HG03469 (cell line): ENCODE results near the gene PPP1R12B.
"Not testable (repeated sequence)": the region's sequence is repeated elsewhere in the genome, so short reads cannot be mapped to it uniquely, and the experiment has no call there.

Source experiments
- ATAC-seq: cut with Tn5 transposase; IDR thresholded peaks from one replicate; pipeline ENCODE4 v1.9.1; 2021; ENCODE audit warnings: mild to moderate bottlenecking, moderate library complexity, moderate number of reproducible peaks; ENCODE audit not compliant: unreplicated experiment

PPP1R12B gene

DNA sequence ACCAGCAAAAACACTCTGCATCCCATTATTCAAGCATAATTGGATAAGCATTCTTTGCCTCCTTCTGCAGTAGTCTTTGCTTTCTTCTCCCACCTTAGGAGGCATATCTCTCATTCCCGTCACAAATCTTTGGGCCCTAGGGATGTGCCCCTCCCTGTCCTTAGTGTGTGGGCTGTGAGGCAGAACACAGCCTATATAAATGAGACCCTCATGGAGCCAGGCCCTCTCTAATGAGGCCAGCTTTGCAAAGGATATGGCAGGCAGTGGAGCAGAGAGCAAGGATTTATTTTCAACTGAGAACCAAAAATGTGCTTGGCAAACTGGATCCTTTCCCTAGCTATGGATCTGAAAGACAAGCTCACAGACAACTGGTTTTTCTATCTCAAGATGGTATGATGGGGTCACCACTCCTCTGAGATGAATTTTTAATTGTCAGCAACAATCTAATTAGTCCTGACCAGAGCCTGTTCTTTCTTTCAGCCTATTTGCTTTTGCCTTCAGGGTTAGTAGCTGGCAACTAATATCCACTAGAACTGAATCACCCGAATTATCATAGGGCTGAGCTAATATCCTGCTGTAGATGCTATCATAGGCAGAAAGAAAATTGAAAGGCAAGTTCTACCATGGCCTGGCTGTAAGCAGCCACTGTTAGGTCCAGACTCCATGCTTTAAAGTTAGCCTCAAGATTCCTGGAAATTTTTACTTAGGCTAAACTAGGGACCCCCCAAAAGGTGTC is 227.6 kb downstream of the PPP1R12B start:
- ATAC-seq: no peak

- no peak for ATAC-seq
These were observed 228.3 kb downstream of the PPP1R12B start for GRCh38 chr1:202576816-202577215.

- no peak for ATAC-seq
These were observed 228.9 kb downstream of the PPP1R12B start for GRCh38 chr1:202577381-202577780.

GRCh38 chr1:202578001-202578504 is 229.6 kb downstream of the PPP1R12B start:
- no peak for ATAC-seq

DNA sequence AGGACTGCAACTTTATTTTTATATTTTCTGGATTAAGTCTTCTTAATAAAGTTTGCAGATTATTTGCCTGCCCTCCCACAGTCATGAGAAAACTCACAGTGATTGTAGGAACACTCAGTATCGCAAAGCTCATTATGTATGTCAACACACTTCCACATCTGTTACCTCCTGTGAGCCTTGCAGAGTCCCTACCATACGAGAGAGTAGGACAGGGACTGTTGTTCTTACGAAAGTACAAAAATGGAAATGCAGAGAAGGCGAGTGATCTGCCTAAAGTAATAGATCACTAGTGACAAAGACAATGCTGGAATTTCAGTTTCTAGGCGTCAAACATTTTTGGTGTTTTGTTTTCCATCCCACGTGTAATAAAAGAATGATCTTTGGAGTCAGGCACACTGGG is 230.1 kb downstream of the PPP1R12B start:
- ATAC-seq: no peak

DNA sequence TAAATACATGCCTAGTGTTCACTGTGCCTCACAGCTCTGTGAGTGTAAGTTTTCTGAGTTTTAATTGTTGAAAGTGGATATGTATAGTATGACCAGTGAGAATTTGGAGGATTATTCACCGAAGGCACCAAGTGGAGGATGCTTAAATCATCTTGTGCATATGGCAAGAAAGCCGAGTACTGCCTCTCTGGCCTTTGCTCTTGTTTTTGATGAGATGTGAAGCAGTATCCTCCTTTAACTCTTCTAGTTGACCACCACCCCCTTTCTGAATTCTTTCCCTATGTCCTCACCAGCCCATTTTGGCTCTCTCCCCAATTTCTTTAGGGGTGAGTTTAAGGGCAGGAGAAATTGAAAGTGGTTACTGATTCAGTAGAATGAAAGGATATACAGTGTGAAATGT is 231.3 kb downstream of the PPP1R12B start:
- no peak for ATAC-seq

DNA sequence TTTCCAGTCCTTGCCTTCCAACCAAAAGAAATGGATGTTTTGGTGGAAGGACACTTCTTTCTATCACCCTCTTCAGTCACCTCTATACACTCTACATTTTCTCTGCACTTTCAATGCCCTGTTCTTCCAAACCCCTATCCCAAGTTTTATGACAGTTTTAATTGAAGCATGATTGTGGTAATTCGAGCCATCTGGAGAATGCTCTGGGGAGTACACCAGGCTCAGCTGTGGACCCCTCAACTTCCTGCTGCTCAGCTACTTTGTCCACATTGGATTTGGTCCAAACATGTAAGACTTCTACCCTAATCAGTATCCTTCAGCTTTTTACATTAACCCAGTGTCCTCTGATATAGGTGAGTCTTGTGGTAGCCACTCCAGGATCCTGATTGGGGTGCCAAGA is 232.1 kb downstream of the PPP1R12B start:
- ATAC-seq: no peak

DNA sequence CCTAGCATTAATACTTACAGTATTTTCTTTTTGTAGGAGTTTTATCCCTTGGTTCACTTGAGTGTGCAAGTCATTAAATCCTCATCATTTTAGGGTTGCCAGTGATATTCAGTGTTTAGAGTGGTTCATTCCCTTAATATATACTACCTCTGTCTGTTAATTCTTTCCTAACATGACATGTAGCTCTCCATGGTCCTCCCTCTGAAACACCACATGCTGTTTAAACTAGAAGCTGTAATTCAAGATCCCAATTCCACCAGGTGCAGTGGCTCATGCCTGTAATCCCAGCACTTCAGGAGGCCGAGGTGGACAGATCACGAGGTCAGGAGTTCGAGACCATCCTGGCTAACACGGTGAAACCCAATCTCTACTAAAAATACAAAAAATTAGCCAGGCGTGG is 233.9 kb downstream of the PPP1R12B start:
- ATAC-seq: not testable (repeated sequence)

GRCh38 chr1:202584707-202585589 is 236.4 kb downstream of the PPP1R12B start:
- ATAC-seq: no peak

DNA sequence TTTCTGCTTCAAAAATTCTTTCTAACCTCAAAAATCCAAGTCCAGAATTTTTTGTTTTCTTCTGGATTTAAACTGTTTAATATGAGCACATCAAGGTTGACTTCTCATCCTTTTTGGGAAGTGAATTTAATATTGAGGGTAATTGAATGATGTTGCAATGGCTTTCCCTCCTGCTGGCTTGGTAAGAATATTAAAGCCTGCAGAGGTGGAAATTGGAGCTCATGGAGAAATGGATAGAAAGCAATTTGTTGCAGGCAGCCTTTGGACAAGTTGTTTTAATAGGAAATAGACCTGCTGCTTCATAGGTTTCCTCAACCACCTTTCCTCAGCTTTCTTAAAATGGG is 237.1 kb downstream of the PPP1R12B start:
- ATAC-seq: no peak

DNA sequence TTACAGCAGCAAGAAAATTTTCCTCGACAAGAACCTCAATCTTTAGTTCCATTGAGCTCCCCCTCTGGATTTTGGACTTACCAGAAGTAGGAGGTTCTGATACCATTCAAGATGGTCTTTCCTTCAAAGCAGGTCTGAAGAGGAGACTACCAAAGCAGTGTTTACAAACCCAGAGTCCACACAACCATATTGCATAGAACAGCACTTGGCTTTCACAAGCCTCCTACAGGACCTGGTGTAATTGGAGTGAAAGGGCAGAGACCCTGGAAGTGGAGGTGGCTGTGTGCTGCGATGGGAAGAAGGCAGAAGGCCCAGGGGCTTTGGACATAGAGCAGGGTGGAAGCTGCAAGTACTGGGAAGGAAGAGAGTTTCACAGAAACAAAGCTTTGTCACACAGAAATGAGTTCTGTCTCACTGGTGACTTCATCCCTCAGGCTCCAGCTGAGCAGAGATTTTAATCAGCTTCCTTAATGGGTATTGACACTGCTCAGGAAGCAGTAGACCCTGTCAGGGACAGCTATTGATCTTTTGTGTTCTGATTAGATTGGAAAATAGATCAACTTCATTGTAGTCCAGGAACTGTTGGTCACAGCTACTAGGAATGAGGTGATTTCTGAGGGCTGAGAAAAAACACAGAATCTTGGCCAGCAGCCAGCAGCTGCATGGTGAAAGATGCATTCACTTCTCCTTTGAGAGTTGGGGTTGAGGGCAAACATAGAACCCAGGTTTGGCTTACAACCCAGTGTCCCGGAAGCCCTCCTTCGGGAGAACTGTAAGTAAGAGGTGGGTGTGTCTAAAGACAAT is 237.7 kb downstream of the PPP1R12B start:
- no peak for ATAC-seq

DNA sequence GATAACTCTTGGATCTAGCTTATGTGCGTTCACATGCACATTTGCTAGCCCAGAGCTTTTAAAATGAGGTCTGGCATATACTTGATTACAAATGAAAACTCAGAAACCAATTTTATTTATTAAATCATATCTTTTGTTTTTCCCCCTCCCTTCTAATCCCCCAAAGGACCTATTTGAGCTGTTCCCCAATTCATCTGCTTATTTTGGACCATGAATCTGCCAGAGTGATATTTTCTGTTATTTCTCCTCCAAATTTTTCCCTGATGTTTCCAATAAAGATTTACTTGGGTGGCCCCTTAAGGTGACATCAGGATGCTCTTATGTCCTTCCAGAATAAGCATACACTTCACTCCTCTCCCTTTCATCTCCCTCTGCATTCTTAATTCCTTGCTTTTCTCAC is 238.4 kb downstream of the PPP1R12B start:
- no peak for ATAC-seq

GRCh38 chr1:202587859-202588485 is 239.5 kb downstream of the PPP1R12B start:
- ATAC-seq: no peak

- no peak for ATAC-seq
These were observed 240.1 kb downstream of the PPP1R12B start for GRCh38 chr1:202588503-202589189.

DNA sequence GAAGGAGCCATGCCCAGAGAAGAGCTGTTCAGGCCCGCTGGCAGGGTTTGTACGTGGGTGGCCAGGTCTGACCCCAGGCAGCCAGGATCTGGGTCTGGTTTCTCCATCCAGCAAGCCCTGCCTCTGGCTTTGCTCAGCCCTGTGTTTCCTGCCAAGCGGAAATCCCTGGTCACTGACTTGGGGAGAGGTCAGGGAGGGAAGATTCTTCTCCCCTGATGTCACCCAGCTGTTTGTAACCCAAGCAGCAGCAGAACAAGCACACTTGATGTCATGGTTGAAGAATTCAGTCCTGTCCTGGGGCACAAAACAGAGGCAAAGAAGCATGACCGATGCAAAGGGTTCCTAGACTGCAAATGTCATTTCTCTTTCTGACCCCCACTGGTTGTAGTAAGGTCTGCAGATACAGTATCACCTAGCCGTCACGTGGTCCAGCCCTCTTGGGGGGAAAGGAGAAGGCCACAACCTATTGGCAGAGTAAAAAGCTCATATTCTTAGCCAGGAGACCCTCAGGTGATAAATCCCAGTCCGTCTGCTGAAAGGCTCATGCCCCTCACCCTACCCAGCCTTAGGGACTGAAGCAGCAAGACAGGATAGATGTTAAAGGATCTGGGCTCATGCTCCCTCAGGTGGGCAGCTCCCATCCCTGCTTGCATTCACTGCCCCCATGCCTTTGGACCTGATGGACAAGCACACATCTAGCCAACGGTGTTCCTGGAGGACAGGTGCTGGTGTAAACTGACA is 240.9 kb downstream of the PPP1R12B start:
- no peak for ATAC-seq

DNA sequence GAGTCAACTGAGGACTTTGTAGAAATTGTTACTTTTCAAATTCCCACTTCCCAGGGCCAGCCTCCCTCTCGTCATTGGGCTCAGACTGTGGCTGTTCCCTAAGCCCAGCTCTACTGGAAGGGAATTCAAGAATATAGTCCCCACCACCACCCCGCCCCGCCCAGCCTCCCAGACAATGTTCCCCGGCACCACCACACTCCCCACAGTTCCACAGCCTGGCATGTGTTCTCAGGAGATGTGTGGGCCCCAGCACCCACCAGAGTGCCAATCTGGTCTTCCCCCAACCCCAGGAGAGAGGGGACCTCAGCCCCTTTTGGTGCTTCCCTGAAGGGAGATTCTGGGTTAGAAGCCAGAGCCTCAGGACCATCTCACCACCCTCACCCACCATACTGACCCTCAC is 241.6 kb downstream of the PPP1R12B start:
- ATAC-seq: no peak

DNA sequence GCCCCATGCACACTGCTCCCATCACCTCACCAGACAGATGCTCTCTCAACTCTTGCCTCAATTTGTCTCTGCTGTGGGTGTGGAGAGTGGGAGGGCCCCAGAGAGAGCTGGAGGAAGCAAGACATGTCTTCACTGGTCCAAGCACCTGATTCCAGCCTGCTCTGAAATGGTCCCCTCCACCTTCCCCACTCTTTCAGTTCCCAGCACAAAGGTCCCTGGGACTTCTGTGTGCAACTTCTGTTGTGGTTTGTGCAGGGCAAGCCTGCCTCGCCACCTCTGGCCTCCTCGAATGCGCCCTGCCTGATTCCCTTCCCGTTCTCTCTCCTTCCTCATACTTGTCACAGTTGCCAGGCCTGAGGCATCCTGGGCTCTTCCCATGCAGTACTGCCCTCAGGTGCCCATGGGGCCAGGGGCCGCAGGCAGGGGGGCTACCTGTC is 242.5 kb downstream of the PPP1R12B start:
- no peak for ATAC-seq

DNA sequence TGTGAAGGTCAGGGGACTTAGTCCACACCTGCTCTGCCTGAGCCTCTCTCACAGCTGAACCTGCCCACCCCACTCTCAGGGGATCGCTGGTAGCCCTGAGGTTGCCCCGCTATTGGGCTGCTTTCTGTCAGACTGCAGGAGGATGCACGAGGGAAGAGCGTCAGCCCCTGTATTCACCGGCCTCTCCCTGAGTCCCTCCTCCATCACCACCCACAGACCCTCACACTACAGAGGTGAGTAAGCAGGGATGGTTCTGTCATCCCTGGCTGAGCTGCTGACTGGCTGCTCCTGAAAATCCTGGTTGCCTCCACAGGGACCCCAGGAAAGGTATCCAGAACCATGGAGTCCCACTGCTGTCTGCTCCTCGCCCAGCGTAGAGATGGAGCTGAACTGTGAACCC is 243.0 kb downstream of the PPP1R12B start:
- no peak for ATAC-seq

- no peak for ATAC-seq
These were observed 243.6 kb downstream of the PPP1R12B start for GRCh38 chr1:202592146-202592545.
